NCI-H510A (cell line): ENCODE measurements around the gene C5orf46.

Experiments used
- DNase-seq: peaks from one replicate; lab custom pipeline; 2025; lab: John Stamatoyannopoulos, UW

Gene C5orf46

GRCh38 chr5:147857302-147858129 is 48.8 kb downstream of the C5orf46 start:
- DNase-seq = peak; percentile 5

DNA sequence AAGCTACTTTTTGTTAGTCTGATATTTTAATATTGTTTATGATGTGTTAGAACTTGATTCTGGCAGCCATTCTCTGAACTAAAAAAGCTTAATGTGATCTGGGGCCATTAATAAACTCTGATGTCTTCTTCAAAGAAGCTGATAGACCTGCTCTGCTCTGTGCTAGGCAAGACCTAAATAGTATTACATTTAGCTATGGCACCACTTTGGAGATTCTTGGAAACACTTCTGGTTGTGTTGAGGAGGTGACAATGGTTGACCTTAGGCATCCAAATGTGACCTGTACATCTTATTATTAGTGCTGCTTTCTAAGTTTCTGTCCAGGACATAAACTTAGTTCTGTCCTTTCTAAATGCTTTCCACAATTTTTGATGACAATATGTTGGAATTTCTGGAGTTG is 49.5 kb downstream of the C5orf46 start:
- DNase-seq = no peak

- DNase-seq = no peak
Measured at GRCh38 chr5:147855774-147856069, 50.6 kb downstream of the C5orf46 start.

GRCh38 chr5:147854894-147855773 is 51.2 kb downstream of the C5orf46 start:
- no peak for DNase-seq

- DNase-seq = no peak
Measured at GRCh38 chr5:147854331-147854730, 52.0 kb downstream of the C5orf46 start.

DNA sequence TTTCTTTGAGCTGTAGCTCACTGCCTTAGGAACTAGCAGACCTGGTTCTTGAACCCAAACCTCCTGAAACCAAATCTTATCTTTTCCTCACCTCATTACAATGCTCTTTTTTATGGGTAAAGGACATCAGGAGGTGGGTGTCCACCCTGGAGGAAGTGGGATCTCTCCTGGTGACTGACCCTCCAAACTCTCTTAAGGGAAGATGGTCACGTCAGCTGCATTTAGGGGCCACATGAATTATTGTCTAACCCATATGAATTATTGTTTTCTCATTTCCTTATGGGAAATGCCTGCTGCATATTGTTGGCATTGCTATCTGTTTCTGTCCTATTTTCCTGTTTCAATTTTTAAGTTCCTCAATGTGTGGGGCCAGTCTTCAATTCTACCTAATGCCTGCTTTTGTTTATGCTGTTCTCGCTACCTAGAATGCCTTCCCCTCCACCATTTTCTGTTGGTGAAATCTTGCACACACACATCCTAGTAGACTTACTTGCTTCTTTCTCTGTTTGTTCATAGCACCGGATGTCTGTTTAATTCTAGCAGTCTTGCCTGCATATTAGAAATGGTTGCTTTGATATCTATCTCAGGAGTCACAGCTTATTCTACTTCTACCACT is 52.9 kb downstream of the C5orf46 start:
- no peak for DNase-seq

DNA sequence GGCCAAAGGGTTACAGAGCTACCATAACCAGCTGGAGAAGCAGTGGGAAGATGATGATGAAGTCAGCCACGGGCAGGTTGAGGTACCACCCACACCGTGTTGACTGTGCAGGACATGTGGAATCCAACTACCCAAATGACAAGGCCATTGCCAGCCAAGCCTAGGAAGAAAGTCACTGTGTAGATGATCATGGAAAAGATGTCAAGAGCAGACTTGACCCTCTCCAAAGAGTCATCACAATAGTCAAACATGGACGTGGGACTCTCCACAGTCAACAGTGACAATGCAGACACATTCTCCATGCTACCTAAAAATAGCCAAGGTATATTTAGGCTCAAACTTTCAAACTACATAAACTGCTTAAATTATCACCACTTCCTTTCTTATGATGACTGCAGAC is 54.0 kb downstream of the C5orf46 start:
- DNase-seq = no peak

DNA sequence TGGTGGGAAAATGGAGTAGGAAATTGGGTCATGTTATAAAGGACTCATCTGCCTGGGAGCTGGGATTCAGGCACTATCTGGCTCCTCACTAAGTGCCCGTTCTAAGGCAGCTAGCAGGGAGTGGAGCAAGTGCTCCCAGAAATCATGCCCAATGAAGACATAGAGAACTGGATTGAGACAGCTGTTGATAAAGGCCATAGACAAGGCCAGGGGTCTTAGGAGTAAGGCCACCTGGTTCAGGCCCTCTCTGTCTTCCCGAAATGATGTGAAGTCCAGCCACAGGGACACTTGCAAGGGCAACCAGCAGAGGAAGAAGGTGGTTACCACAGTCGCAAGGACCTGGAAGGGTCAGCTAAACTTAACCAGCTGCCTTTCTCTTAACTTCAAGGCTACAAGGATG is 54.8 kb downstream of the C5orf46 start:
- no peak for DNase-seq

DNA sequence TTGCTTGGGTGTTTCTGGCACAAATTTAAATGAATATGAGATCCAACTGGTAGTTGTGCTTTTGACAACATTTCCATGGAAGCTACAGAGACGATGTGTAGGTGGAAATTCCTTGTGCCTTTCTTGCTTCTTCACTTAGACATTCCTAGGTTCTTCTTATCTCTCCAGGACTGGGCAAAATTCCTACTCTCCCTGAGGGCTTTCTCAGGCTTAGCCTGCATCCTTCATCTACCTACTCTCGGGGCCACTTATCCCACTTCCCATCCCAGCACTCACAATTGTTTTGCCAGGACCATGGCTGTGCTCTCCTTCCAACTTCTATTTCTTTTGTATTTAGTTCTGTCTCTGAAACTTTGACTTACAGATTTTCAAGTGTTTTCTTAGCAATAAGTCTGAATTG is 57.1 kb downstream of the C5orf46 start:
- DNase-seq = no peak

- DNase-seq = no peak
Measured at GRCh38 chr5:147845618-147846017, 60.7 kb downstream of the C5orf46 start.

DNA sequence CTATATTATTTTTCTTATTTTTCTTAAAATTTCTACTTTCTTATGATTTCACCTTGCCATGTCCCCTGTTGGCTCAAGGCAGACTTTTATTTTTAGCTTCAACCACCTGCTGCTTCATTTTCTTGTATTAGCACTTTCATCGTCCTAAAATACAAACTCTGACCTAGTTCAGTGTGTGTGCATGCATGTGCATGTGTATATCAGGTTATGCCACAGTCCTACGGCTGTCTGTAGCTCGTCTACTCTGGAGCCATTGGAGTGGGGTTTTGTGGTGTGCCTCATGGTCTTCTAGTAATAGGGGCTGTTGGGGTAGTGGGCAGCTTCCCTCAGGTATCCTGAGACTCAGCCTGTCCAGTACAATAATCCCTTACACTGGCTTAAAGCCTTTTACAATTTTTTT is 61.5 kb downstream of the C5orf46 start:
- no peak for DNase-seq

DNA sequence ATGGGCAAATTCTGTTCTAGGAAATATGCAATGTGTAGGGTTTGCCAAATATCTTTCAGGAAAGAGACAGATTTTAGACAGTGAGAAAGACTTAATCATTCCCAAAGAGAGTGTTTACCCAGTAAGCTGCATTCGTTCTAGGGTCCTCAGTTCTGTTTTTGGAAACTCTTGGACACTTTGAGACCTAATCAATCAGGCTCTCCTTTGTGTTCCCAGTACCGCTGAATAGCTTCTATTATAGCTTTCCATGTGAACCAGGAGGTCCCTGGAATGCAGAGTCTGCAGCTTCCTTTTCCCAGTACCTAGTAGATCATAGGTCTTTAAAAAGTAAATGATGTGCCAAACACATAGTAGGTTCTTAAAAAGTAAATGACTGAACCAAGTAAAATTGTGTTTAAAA is 63.5 kb downstream of the C5orf46 start:
- no peak for DNase-seq
